ENCODE measurements around the gene CPNE2.

GRCh38 chr16:57185945-57186871, 93.8 kb downstream of the CPNE2 start, which contains the start of the genes PSME3IP1 and RSPRY1:
- TF ChIP-seq EZH2 (IDR thresholded peaks at IDR 0.05): no peak
- TF ChIP-seq POLR2AphosphoS5 (IDR thresholded peaks at IDR 0.05; ENCODE audit: borderline replicate concordance, low read depth, low read length): peak; percentile 73
- TF ChIP-seq FOXP2 (optimal IDR thresholded peaks at IDR 0.05; ENCODE audit: control extremely low read depth, extremely low read length, insufficient read depth): no peak

Data from SK-N-MC (cell line).